DMS53 treated with DMSO at 0.1 percent for 48 hours (cell line): ENCODE data around the gene DLG1.

Experiments
- DNase-seq: peaks from one replicate; lab custom pipeline; 2025; ENCODE audit not compliant: unreplicated experiment; lab: John Stamatoyannopoulos, UW

DLG1 gene

GRCh38 chr3:197021729-197022404 lies 276.5 kb downstream of the DLG1 start:
- DNase-seq = no peak

DNA sequence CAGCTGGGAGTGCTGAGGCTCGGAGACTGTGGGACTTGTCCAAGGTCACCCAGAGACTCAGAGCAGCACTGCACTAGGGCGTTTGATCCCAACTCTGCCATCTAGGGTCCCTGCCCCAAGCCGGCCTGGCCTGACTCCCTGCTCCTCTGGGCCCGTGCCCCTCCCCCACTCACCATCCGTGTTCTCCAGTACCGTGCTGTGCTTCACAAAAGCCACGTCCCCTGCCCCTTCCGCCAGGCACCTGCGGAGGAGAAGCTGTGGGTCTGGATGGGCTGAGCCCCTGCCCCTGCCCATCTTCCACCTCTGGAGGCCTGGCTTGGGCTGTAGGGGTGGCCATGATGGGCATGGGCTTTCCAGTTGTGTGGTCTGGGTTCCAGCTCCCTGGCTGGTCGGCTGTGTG lies 277.2 kb downstream of the DLG1 start:
- DNase-seq = no peak

GRCh38 chr3:197019535-197019934 lies 278.9 kb downstream of the DLG1 start:
- no peak for DNase-seq

DNA sequence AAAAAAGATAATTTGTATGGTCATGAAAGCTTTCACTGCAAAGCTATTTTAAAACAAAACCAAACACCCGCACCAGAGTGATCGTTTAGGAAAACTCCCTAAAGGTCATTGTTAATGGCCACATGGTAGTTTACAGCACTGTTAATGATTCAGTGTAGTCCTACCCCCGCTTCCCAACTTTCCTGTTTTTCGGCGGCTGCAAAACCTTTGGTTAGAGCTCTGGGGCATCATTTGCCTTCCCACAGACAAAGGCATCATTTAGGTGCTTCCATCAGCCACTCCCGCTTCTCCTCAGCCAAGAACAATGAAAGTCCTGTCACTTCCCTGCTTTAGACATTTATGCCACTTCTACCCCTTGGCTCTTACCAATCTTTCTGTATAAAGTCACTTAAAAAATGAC lies 279.4 kb downstream of the DLG1 start:
- DNase-seq = no peak

DNA sequence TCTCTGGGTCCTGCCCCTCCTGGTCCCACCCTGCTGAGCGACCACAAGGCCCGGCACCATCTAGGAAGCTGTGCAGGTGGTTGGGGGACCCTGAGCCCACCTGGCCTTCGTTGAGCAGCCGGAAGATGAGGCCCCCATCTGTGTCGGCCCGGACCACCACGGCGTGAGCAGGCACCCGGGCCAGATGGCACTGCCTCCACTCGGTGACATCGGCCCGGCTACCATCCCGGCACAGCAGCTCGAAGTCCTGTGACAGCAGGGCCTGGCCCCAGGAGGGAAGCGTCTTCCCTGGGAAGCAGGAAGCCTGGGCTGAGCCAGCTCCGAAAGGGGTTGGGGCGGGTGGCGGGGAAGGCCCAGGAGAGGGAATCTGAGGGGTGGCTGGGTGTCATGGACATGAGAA lies 281.4 kb downstream of the DLG1 start:
- DNase-seq = no peak

GRCh38 chr3:197015790-197016736 lies 282.3 kb downstream of the DLG1 start:
- DNase-seq = no peak

DNA sequence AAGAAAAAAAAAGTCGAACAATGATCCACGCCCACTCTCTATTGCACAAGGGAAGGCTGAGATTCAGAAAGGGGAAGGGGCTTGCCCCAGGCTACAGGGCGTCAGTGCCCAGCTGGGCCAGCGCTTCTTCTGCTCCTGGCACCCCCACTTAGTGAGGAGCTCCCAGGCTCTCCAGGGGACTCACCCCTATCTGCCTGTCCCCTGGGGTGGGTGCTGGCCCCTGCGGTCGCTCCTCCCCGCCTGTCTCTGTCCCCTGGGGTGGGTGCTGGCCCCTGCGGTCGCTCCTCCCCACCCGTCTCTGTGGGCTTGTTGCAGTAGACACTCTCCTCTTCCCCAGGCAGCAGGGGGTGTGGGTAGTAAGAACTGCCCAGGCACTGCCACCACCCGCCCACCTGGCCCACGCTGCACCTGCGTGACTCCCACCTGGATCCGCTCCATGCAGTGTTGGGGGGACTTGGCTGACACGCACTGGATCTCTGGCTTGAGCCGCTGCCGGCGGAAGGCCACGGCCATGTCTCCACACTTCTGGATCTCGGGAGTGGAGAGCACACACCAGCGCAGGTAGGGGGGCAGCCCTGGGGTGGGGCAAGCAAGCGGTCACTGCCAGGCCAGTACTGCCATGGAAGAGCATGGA lies 283.4 kb downstream of the DLG1 start:
- no peak for DNase-seq

DNA sequence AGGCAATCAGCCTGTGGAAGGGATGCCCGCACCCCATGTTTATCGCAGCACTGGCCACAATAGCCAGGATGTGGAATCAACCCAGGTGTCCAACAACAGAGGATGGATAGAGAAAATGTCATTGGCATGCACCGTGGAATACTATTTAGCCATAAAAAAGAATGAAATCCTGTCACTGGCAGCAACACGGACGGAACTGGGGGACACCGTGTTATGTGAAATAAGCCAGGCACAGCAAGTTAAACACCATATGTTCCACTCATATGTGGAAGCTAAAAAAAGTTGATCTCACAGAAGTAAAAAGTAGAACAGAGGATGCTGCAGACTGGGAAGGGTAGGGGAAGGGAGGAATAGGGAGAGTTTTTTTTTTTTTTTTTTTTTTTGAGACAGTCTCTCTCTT lies 284.4 kb downstream of the DLG1 start:
- no peak for DNase-seq

- DNase-seq = no peak
These were observed 285.9 kb downstream of the DLG1 start for GRCh38 chr3:197012540-197012883.

DNA sequence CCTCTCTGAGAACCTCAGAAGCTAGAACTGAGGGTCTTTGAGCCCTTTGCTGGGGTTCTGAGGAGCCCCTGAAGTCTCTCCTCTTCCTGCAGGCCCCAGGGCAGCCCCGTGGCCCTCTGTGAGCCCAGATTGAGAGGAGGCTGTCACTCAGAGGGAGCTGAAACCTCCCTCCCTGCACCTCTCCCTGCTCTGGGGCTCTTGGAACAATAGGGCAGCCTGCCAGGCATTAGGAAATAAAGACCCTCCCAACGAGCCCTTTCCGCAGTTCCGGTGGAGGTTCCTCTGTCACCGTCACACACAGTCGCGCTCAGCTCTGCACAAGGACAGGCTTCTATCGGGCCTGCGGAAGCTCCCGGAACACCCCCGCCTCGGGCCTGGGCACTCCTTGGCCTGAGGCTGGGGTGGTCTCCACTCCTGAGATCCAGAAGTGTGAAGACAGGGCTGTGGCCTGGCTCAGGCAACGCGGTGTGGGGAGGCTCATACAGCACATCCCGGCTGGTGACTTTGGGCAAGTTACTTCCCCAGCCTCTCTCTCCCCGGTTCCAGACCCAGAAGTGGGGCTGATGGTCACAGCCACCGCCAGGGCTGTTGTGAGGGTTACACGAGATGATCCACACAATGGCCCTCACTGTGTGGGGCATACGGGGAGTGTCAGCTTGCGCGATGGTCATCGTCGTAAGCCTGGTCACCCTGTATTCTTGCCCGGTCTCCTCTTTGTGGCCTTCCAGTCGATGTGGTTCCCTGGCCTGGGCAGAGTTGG lies 286.5 kb downstream of the DLG1 start:
- DNase-seq = no peak

DNA sequence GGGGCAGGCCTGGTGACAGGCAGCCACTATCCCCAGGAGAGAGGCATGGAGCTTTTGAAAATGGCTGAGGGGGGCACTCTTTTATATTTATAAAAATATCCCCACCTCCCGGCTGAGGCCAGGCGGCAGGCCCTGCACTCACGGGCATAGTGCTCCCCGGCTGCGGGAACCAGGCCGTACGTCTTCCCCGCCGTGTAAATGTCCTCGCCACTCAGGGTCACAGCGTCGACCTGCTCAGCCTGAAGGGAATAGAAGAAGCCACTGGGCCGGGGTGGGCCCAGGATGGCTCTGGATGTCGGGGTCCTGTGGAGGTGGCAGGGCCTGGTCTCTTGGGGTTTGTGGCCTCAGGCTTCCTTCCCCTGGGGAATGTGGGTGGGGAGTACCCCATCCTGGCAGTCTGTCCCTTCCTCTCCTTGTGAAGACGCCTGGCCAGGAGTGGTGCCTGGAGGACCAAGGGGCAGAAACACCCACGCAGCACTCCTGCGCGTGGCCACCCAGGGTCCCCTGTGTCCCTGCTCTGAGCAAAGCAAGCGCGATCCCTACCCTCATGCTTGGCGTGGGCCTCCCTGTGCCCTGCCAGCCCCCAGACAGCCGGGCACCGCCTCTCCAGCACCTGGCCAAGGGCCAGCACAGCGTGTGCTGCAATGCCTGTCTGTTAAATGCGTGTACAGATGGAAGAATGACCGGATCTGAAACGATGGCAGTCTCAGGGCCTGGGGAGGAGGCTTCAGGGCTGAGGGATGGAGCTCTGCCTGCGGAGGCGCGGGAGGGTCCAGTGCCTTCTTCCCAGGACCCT lies 287.7 kb downstream of the DLG1 start:
- no peak for DNase-seq

- no peak for DNase-seq
These were observed 288.8 kb downstream of the DLG1 start for GRCh38 chr3:197009532-197010019.

DNA sequence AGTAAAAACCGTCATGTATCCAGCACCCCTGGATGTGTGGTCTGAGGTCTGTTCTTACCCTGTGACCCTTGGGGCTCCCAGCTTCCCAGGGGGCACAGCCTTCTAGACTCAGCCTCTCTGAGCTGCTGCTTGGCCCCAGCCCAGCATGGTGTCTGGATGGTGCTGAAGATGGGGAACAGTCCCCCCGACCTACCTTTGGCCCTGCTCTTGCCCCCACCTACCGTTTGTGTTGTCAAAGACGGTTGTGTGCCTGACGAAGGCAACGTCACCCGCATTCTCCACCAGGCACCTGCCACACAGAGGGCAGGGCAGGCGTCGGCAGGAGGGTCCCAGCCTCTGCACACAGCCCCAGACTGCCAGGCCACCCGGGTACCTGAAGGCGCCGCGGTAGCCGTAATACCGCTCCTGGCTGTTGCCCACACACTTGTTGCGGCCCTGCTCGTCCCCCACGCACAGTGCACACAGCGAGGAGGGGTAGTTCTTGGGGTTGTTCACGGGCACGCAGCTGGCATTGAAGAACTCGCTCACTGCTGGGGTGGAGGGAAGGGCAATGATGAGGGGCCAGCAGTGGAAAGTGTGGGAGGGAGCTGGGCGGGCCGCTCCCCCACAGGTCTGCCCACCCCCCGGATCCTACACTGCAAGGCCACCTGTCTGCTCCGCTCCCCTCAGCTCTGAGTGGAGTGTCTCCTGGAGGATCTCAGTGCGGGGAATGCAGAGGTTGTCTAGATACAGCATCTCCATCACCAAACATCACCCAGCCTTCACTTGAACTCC lies 289.8 kb downstream of the DLG1 start:
- no peak for DNase-seq

- DNase-seq = no peak
These were observed 290.5 kb downstream of the DLG1 start for GRCh38 chr3:197007953-197008352.

GRCh38 chr3:197007296-197007940 lies 291.0 kb downstream of the DLG1 start:
- DNase-seq = no peak

- no peak for DNase-seq
These were observed 291.6 kb downstream of the DLG1 start for GRCh38 chr3:197006860-197007259.

DNA sequence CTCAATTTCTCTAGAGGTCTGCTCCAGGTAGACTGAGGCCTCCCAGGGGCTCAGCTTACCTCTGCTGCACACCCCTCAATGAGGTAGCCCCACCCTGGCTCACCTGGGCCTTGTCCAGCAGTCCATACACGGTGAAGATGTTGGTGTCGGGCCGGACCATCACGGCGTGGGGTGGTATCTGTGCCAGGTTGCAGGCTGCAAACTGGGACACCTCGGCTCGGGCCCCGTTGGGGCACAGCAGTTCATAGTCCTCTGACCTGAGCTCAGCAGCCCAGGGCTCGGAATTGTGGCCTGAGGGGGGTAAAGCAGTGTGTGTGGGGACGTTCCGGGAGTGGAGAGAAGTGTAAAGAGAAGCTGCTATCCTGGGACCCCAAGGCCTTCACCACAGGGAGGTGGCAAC lies 292.0 kb downstream of the DLG1 start:
- DNase-seq = no peak

GRCh38 chr3:197003461-197004385 lies 294.7 kb downstream of the DLG1 start:
- no peak for DNase-seq
